K562 (cell line): Measurements from ENCODE around the gene PHKB. TPM values are rescaled to one million over a fixed set of nuclear protein-coding genes. Genes with fewer than 3 reads are reported as not detected.

ENCODE experiments used
- ATAC-seq: fragments of 200-7000 bp; cut with Tn5 transposase; 3 replicates; pipeline ENCODE4 v1.9.1; 2020; ENCODE audit warnings: moderate library complexity
- BruUV-seq: library from RNA; stranded (reverse); fragments of 400-500 nt; replicated peaks from 2 replicates; lab custom pipeline; 2021; lab: Mats Ljungman, UMichigan
- CTCF ChIA-PET: fragments of 300-600 bp; formaldehyde crosslinking; extraction: SDS; loops from one replicate; lab custom pipeline; 2021; ENCODE audit warnings: low intra/inter-chr PET ratio; lab: Yijun Ruan, JAX
- POLR2A ChIA-PET: fragments of 300-600, 350-650 bp; sonication (Branson Sonifier 250); formaldehyde crosslinking; extraction: SDS; loops from one replicate; lab custom pipeline; 2021; ENCODE audit warnings: antibody characterized with exemption, inconsistent platforms; lab: Yijun Ruan, JAX
- DNase-seq, 4 experiments: peaks; one replicate each; pipeline versions ENCODE4 v3.0.0 to v3.0.0-alpha.2; 2011 to 2018; ENCODE audit warnings: low spot score in 3 of 4, mixed read lengths in 3 of 4; ENCODE audit errors: extremely low read depth in 1 of 4
- FAIRE-seq: peaks from 2 replicates; lab custom pipeline; 2011; peaks lifted over from hg19 to GRCh38; lab: Jason Lieb, UNC
- H2AFZ ChIP-seq: 2 replicates; pipeline ENCODE4 v1.6.0; 2011; ENCODE audit warnings: low read depth, low read length, control low read depth, inconsistent platforms
- H3K27ac ChIP-seq: fragments of 200-600 bp; 3 replicates; pipeline ENCODE4 v1.8.0; 2011; ENCODE audit warnings: low read depth, mild to moderate bottlenecking, control low read depth, inconsistent platforms, low read length, moderate library complexity, mixed read lengths; ENCODE audit errors: extremely low read depth
- H3K27me3 ChIP-seq, 2 experiments: fragments of 300-600 bp in 1 of 2; 2 replicates in 1 of 2; 3 replicates in 1 of 2; pipeline versions ENCODE4 v1.6.0 to v1.8.0; 2011; ENCODE audit warnings: inconsistent platforms in 2 of 2, low read length in 2 of 2, mild to moderate bottlenecking in 1 of 2, mixed read lengths in 1 of 2, moderate library complexity in 1 of 2; ENCODE audit not compliant: control insufficient read depth in 2 of 2, insufficient read depth in 2 of 2
- H3K36me3 ChIP-seq: fragments of 300-600 bp; 3 replicates; pipeline ENCODE4 v1.8.0; 2011; ENCODE audit warnings: mild to moderate bottlenecking, low read length, inconsistent platforms; ENCODE audit not compliant: control insufficient read depth, insufficient read depth
- H3K4me1 ChIP-seq, 2 experiments: fragments of 200-600 bp in 1 of 2; replicated peaks in 1 of 2; 2 replicates in 1 of 2; 3 replicates in 1 of 2; pipeline versions ENCODE4 v1.5.1 to v1.8.0; 2011; ENCODE audit warnings: inconsistent platforms in 2 of 2, low read length in 2 of 2, mild to moderate bottlenecking in 1 of 2, mixed read lengths in 1 of 2, moderate library complexity in 1 of 2; ENCODE audit not compliant: control insufficient read depth in 2 of 2, insufficient read depth in 2 of 2
- H3K4me2 ChIP-seq: 2 replicates; pipeline ENCODE4 v1.6.1; 2011; ENCODE audit warnings: low read length, control low read depth, inconsistent platforms, mixed read lengths; ENCODE audit not compliant: insufficient read depth
- H3K4me3 ChIP-seq: fragments of 200-600 bp; sonication (generic), shearing (Covaris generic); 2 replicates; pipeline ENCODE4 v1.5.1; 2016; ENCODE audit warnings: control low read depth, inconsistent platforms
- H3K79me2 ChIP-seq: fragments of 200-600 bp; 3 replicates; pipeline ENCODE4 v1.8.0; 2011; ENCODE audit warnings: low read length, inconsistent platforms; ENCODE audit not compliant: control insufficient read depth, insufficient read depth
- H3K9ac ChIP-seq, 2 experiments: 2 replicates each; pipeline versions ENCODE4 v1.6.0 to v1.6.1; 2011; ENCODE audit warnings: low read depth in 2 of 2, low read length in 2 of 2, control low read depth in 1 of 2, inconsistent platforms in 1 of 2, mild to moderate bottlenecking in 1 of 2, mixed read lengths in 1 of 2; ENCODE audit not compliant: insufficient read depth in 1 of 2
- H3K9me1 ChIP-seq: one replicate; pipeline ENCODE4 v1.6.0; 2011; ENCODE audit warnings: inconsistent platforms, mild to moderate bottlenecking, low read length, moderate library complexity; ENCODE audit not compliant: control insufficient read depth, insufficient read depth
- H3K9me3 ChIP-seq: replicated peaks from 2 replicates; pipeline ENCODE4 v1.5.1; 2011; ENCODE audit warnings: low read depth, low read length, inconsistent platforms; ENCODE audit not compliant: control insufficient read depth, insufficient read depth
- H4K20me1 ChIP-seq: replicated peaks from 2 replicates; pipeline ENCODE4 v1.6.1; 2011; ENCODE audit warnings: low read length, inconsistent platforms, mixed read lengths; ENCODE audit not compliant: control insufficient read depth, insufficient read depth
- BCLAF1 ChIP-seq, 2 experiments: fragments of 450-650 bp in 1 of 2; IDR thresholded peaks; 2 replicates each; pipeline ENCODE4 v1.6.1; 2011 to 2017; ENCODE audit warnings: low read depth in 2 of 2, antibody characterized with exemption in 1 of 2, borderline replicate concordance in 1 of 2, low read length in 1 of 2, mild to moderate bottlenecking in 1 of 2, mixed read lengths in 1 of 2; ENCODE audit not compliant: control insufficient read depth in 1 of 2
- E2F5 ChIP-seq: sonication (generic); formaldehyde crosslinking; IDR thresholded peaks from 2 replicates; pipeline ENCODE4 v1.8.0; 2022; ENCODE audit warnings: mild to moderate bottlenecking, missing genetic modification reagents
- EWSR1 ChIP-seq: fragments of 450-650 bp; IDR thresholded peaks from 2 replicates; pipeline ENCODE4 v1.6.1; 2018; ENCODE audit warnings: borderline replicate concordance, mild to moderate bottlenecking, low read depth, moderate library complexity; ENCODE audit not compliant: partially characterized antibody
- SAFB ChIP-seq: fragments of 200-400 bp; formaldehyde crosslinking; IDR thresholded peaks from 2 replicates; pipeline ENCODE4 v1.6.1; 2017; ENCODE audit warnings: low read depth, low read length, borderline replicate concordance
- SMARCB1 ChIP-seq: IDR thresholded peaks from 2 replicates; pipeline ENCODE4 v1.6.1; 2011; ENCODE audit warnings: improper control_type of control experiment, low read depth; ENCODE audit not compliant: insufficient read length
- ZFP36 ChIP-seq: fragments of 150-350 bp; IDR thresholded peaks from 2 replicates; pipeline ENCODE4 v1.6.1; 2018; ENCODE audit warnings: low read length, low read depth; ENCODE audit not compliant: partially characterized antibody
- WGBS: fragments of 100-300 bp; shearing (Covaris generic); methylation state at CpG from one replicate; pipeline ENCODE4 v1.1.6; 2016; ENCODE audit warnings: low coverage, mixed read lengths; ENCODE audit not compliant: insufficient coverage; ENCODE audit errors: missing lambda C conversion rate; 5-methylcytosine and 5-hydroxymethylcytosine counted together
- in situ Hi-C: fragments of 300-500 bp; cut with MboI; formaldehyde crosslinking; loops from 4 replicates; pipeline ENCODE4 v1.15.0; 2018; ENCODE audit warnings: inconsistent platforms, mixed read lengths
- intact Hi-C: fragments of 100-400 bp; cut with micrococcal nuclease; formaldehyde crosslinking; loops from 2 replicates; pipeline ENCODE4 v1.14.2; 2022
- polyA plus RNA-seq, 8 experiments: library from polyadenylated mRNA; depleted of rRNA in 4 of 8; stranded (reverse) in 5 of 8; unstranded in 3 of 8; fragments of >200 nt; fragmentation: Nextera tagmentation in 2 of 8; fragmentation: Illumina TruSeq in 1 of 8; extraction: Ambion mirVana in 2 of 8; extraction: Trizol in 1 of 8; gene quantifications; 2 replicates each; pipeline versions ENCODE4 v1.2.1 to v1.2.3, GENCODE V29; 2011 to 2014; ENCODE audit warnings: inconsistent platforms in 1 of 8, missing spikeins in 1 of 8
- total RNA-seq, 7 experiments: library from RNA; depleted of rRNA in 6 of 7; stranded (reverse); fragments of >200 nt in 6 of 7; fragmentation: Illumina TruSeq in 2 of 7; extraction: Trizol in 2 of 7; gene quantifications; 2 replicates each; pipeline versions ENCODE4 v1.2.1 to v1.2.3, GENCODE V29; 2011 to 2021; ENCODE audit warnings: low replicate concordance in 1 of 7

The PHKB gene
- total and polyA plus RNA-seq, 9 of the 15 experiments (the other 6 are each of a cell fraction or from before 2014, with no cell fraction given): 24.7 to 92.3 (median 67.0) TPM

GRCh38 chr16:47477679-47478078 lies 16.5 kb downstream of the PHKB start:
- POLR2A ChIA-PET: interaction anchor here (0.6 to 1.0 kb wide), 2 partner anchors 40 to 430 kb away, joined by 3 read pairs; no protein-coding TSS in a partner anchor

More at GRCh38 chr16:47477679-47478078, 16.5 kb downstream of the PHKB start:
- H3K36me3 ChIP-seq: peaks cover 37% of the 10 kb centered on the region
- DNase-seq (no peak), ATAC-seq (no peak), FAIRE-seq (no peak)
- H2AFZ ChIP-seq: no peak overlapping the region
- no peaks in the 10 kb centered on the region for H3K9me3 ChIP-seq
- WGBS: 94% methylated on average over 1 of the region's 1 CpG
- no peak overlapping the region for H3K27ac ChIP-seq
- TF ChIP-seq E2F5 (CRISPR knock-in tag): no peak
- TF ChIP-seq EWSR1: no peak
- no peak for TF ChIP-seq SAFB
- TF ChIP-seq BCLAF1 (IDR thresholded peaks at IDR 0.05; ENCODE audit: borderline replicate concordance in 1 of 2, control insufficient read depth in 1 of 2, low read depth in 2 of 2, low read length in 1 of 2): no peak
- no peak for TF ChIP-seq SMARCB1
- no peak for TF ChIP-seq ZFP36
- CTCF ChIA-PET: no interaction called here
- H3K9me1 ChIP-seq: no peaks in the 10 kb centered on the region
- H3K4me2 ChIP-seq: no peak overlapping the region
- no peaks in the 10 kb centered on the region for H3K27me3 ChIP-seq
- no peaks in the 10 kb centered on the region for H4K20me1 ChIP-seq
- no TSS peak for BruUV-seq
- H3K4me1 ChIP-seq: no peaks in the 10 kb centered on the region; a peak in 1 of 5 replicates
- peaks cover 95% of the 10 kb centered on the region for H3K79me2 ChIP-seq
- intact Hi-C loops (no loop called here), in situ Hi-C loops (no loop called here)
- no peak overlapping the region for H3K9ac ChIP-seq
- H3K4me3 ChIP-seq: no peak overlapping the region
